Mesothelial cell of epicardium (in vitro differentiated cells): ENCODE measurements around the gene KLHDC3. TPM values are rescaled to one million over a fixed set of nuclear protein-coding genes. Genes with fewer than 3 reads are reported as not detected.
A peak's percentile ranks its signal among the peaks of the same experiment; 100 is the strongest.

ENCODE experiments used
- DNase-seq, 2 experiments: peaks; one replicate each; pipeline ENCODE4 v3.0.0; 2021; ENCODE audit warnings: low spot score in 2 of 2; ENCODE audit not compliant: unreplicated experiment in 2 of 2
- H3K27ac Mint-ChIP-seq: 2 replicates; pipeline ENCODE4 v1.8.0; 2021; ENCODE audit warnings: mixed read lengths
- H3K27me3 Mint-ChIP-seq: 2 replicates; pipeline ENCODE4 v1.8.0; 2021; ENCODE audit warnings: low read depth, mixed read lengths
- H3K36me3 Mint-ChIP-seq: 2 replicates; pipeline ENCODE4 v1.8.0; 2021; ENCODE audit warnings: mixed read lengths
- H3K4me1 Mint-ChIP-seq: 2 replicates; pipeline ENCODE4 v1.8.0; 2021; ENCODE audit warnings: mixed read lengths
- H3K4me3 Mint-ChIP-seq: 2 replicates; pipeline ENCODE4 v1.8.0; 2021; ENCODE audit warnings: mild to moderate bottlenecking, moderate library complexity, mixed read lengths
- H3K9me3 Mint-ChIP-seq: 2 replicates; pipeline ENCODE4 v1.8.0; 2021; ENCODE audit warnings: mixed read lengths
- CTCF ChIP-seq: fragments of 200-600 bp; sonication (generic); IDR thresholded peaks from one replicate; pipeline ENCODE4 v1.5.0; 2021; ENCODE audit warnings: antibody characterized with exemption; ENCODE audit not compliant: unreplicated experiment
- total RNA-seq: library from RNA; stranded (reverse); gene quantifications from 3 replicates; pipeline ENCODE4 v1.2.1, GENCODE V29; 2021

Gene KLHDC3
- total RNA-seq, 1 donor from 2014 or later = 95.1 TPM

DNA sequence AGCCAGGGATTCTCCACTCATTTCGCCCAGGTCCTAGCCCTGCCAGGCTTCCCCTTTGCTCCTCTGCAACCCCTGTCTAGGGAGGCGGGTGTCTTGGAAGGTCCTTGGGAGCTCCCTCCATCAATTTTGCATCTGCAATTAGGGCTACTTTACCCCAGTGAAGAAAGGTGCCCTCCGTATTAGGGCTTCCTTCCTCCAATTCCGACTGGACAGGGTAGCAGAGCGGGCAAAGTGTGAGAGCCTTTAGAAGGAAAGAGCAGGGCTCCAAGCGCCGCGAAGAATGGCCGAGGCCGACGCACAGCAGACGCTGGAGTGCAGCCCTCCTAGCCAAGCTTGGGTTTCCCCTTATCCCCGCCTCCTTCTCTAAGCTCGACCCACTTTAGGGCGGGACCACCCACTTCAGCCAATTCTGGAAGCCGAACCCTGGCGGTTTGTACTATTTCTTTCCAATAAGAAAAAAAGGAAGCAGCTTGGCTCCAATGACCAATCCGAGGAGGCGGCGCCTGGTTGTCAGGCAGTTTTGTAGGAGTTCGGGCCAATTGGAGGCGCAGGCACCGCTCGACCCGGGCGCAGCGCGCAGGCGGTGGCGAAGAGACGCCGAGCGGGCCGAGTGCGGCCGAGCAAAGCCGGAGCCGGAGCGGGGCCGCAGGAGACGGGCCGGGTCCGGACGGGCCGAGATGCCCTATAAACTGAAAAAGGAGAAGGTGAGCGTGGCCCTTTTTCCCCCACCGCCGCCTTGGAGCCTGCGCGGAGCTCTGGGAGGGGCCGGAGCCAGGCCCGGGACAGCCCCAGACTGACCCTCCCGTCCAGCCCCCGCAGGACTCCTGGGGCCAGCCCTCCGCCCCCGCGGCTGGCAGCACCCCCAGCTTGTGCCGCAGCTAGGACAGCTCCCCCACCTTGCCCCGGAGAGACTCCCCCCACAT lies 29.8 kb upstream of the KLHDC3 start, which contains the start of gene PPP2R5D:
Gene PPP2R5D (plus strand): TSS at position 570 of the 923 bp plus-strand sequence. CDS start 108 bp downstream, at position 678.
- Mint-ChIP-seq H3K27me3 (no peaks in the 10 kb centered on the region), H3K27ac (peak within 1 kb of the TSS; percentile 94), H3K36me3 (peaks cover 3% of the 10 kb centered on the region), H3K9me3 (no peaks in the 10 kb centered on the region), H3K4me1 (peaks cover 34% of the 10 kb centered on the region), H3K4me3 (peak within 1 kb of the TSS; percentile 84)
- peak; percentile 93 to 96 for DNase-seq
- no peak for TF ChIP-seq CTCF

DNA sequence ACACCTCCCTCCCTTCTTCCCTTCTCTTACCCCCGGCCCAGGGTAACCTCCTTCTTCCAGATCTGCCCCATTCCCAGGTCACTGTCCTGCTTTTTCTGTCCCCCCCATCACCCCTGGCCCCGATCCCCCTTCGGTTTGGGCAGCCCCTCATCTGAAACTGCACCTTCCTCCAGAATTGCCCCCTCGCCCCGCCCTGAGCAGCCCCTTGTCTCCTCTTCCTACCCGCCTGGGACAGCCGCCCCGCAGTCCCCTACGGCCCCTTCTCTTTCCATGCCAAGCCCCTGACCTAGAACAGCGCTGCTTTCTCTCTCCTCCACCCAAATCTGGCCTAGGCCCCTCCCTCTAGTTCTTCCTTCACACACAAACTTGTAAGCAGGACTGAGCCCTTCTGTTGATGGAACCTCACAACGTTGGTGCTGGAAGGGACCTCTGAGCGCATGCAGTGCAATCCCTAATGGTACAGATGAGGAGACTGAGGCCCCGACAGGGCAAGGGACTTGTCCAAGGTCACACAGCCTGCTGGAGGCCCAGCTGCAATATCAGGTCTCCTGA lies 29.0 kb upstream of the KLHDC3 start:
- Mint-ChIP-seq H3K27ac (peak overlapping the region; percentile 89), H3K36me3 (peaks cover 7% of the 10 kb centered on the region), H3K27me3 (no peaks in the 10 kb centered on the region), H3K9me3 (no peaks in the 10 kb centered on the region), H3K4me3 (peak overlapping the region; percentile 84), H3K4me1 (peaks cover 27% of the 10 kb centered on the region)
- TF ChIP-seq CTCF = no peak
- DNase-seq = no peak

DNA sequence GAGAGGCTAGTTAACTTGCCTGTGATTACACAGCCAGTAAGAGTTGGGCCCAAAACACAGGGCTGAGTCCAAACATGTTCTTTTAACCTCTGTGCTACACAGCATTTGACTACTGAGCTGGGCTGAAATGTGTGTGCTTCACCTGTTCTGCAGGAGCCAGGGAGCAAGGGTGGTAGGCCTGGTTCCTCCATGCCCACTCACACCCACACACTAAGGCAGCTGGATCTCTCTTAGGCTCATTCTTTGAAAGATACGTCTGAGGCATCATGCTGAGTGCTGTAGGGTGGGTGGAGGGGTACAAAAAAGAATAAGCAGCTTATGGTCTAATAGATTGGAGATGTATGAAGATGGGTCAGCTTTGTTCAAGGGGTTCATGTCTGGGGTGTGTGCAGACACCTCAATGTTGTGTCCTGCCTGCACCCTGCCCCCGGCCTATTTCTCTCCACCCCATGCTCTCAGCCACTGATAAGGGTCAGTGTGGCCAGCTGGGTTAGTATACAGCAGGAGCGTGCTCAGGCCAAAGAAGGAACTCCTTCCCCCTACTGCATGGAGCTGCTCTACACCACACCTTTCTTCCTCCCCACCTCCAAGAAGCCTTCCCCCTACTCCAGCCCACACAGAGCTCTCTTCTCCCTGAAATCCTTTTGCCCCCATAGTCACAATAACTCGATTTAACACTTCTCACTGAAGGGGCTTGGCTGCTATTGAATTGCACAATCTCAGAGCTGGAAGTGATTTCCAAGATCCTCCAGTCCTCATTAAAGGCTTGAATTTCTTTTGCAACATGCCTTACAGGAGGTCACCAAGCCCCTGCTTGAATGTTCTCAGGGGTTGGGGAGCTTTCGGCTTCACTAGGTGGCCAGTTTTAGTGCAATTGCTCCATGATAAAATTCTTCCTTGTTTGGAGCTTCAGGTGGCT lies 26.3 kb upstream of the KLHDC3 start:
- H3K36me3 Mint-ChIP-seq = peaks cover 16% of the 10 kb centered on the region
- no peak for DNase-seq
- H3K27me3 Mint-ChIP-seq = no peaks in the 10 kb centered on the region
- peaks cover 27% of the 10 kb centered on the region for H3K4me1 Mint-ChIP-seq
- H3K9me3 Mint-ChIP-seq = no peaks in the 10 kb centered on the region
- H3K27ac Mint-ChIP-seq = no peak overlapping the region
- no peak for TF ChIP-seq CTCF
- no peak overlapping the region for H3K4me3 Mint-ChIP-seq

DNA sequence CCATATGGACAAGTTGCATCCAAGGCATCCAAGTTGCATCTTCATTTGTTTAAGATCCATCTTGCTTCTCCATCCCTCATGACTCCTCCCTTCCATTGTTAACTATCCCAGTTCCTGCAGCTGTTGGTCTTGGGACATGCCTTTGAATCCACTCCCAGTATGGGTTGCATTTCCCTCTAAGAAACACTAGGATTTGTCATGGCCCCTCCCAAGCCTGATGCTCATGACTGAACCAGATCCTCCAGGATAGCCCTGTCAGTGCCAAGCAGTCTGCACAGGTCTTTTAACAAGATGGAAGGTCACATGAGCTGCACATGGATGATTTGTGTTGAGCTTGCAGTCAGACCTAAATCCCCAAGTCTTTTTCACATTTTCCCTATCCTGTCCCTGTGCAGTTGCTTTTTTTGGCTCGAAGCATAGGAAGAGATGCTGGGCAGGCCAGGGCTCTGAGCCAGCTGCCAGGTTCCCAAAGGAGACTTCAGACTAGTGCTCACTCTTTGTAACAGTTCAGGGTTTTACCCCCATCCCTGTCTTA lies 25.5 kb upstream of the KLHDC3 start:
- H3K27me3 Mint-ChIP-seq = no peaks in the 10 kb centered on the region
- no peak overlapping the region for H3K4me3 Mint-ChIP-seq
- no peak overlapping the region for H3K27ac Mint-ChIP-seq
- DNase-seq = no peak
- peaks cover 19% of the 10 kb centered on the region for H3K36me3 Mint-ChIP-seq
- H3K4me1 Mint-ChIP-seq = peaks cover 27% of the 10 kb centered on the region
- no peak for TF ChIP-seq CTCF
- no peaks in the 10 kb centered on the region for H3K9me3 Mint-ChIP-seq

DNA sequence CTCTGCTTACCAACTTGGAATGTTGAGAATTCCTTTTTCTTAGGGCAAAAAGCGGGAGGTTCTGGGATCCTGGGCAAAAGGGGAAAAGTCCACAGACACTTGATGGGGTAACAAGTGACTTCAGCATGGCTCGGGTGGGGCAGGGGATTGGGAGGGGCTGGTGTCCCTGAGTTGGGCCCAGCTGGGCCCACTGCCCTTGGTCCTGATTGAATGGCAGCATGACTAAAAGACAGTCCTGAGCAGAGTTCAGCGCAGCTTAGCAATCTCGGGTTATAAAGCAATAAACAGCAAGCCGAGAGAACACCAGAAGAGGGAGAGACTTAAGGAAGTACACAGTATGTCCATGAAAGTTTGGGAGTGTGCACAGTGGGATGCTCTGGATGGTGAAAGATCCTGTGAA lies 24.1 kb upstream of the KLHDC3 start:
- H3K36me3 Mint-ChIP-seq = peaks cover 20% of the 10 kb centered on the region
- H3K9me3 Mint-ChIP-seq = no peaks in the 10 kb centered on the region
- H3K4me1 Mint-ChIP-seq = peaks cover 21% of the 10 kb centered on the region
- H3K27ac Mint-ChIP-seq = no peak overlapping the region
- TF ChIP-seq CTCF = no peak
- DNase-seq = no peak
- H3K27me3 Mint-ChIP-seq = no peaks in the 10 kb centered on the region
- no peak overlapping the region for H3K4me3 Mint-ChIP-seq
